DMS79 (cell line): Measurements from ENCODE around the gene TUBGCP6.

ENCODE experiments used
- DNase-seq: peaks from one replicate; lab custom pipeline; 2025; lab: John Stamatoyannopoulos, UW

Gene TUBGCP6

GRCh38 chr22:50194037-50194805 lies 50.6 kb downstream of the TUBGCP6 start:
- DNase-seq: no peak

DNA sequence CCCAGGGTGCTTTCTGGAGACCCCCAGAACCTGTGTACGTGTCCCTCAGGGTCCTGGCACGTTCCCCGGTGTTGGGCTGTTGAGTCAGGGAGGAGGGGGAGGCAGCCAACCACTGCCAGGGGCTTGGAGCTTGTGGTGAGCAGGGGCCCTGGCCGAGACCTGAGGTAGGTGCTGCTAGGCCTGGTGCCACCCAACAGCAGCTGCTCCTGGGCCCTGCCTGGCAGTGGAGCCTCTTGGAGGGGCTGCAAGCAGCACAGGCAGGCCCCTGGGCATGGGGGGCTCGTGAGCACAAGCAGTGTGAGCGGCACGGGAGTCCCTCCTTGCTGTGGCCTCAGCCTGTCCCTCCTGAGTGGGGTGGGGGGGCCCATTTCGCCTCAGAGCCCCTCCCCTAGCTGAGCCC lies 51.2 kb downstream of the TUBGCP6 start:
- no peak for DNase-seq

DNA sequence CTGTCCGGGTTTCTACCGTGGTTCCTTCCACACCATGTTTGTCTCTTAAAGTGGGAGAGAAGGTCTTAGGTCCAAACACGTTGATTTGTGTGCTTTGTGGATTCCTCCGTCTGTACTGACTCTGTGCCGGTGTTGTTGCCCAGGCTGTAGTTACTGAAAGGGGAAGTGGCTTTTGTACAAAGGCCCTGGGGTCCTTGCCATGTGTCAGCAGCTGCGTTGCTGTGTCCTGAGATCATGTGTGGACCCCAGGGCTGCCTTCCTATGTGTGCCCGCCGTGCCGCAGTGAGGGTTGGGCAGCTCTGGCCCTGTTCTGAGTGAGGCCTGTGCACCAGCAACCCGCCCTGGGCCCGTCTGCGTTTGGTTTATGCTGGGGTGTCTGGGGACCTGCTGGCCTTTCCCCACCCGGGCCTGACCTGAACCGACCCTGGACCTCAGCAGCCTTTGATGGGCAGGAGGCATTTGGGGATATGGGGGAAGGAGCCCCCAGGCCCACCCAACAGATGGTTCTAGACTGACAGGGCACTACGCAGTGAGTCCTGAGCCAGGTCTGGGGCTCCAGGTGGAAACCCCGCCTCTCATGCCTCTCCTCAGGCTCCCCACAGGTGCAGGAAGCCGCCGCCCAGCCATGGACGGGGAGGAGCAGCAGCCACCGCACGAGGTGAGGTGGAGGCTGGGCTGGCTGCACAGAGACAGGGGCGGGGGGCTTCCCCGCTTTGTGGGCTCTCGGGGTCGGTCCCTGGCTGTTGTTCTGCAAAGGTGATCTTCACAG lies 52.2 kb downstream of the TUBGCP6 start:
- DNase-seq: no peak

GRCh38 chr22:50190941-50191741 lies 53.7 kb downstream of the TUBGCP6 start:
- DNase-seq: no peak

GRCh38 chr22:50190182-50190940 lies 54.5 kb downstream of the TUBGCP6 start:
- peak; percentile 61 for DNase-seq

GRCh38 chr22:50189849-50190181 lies 55.0 kb downstream of the TUBGCP6 start:
- DNase-seq: no peak

DNA sequence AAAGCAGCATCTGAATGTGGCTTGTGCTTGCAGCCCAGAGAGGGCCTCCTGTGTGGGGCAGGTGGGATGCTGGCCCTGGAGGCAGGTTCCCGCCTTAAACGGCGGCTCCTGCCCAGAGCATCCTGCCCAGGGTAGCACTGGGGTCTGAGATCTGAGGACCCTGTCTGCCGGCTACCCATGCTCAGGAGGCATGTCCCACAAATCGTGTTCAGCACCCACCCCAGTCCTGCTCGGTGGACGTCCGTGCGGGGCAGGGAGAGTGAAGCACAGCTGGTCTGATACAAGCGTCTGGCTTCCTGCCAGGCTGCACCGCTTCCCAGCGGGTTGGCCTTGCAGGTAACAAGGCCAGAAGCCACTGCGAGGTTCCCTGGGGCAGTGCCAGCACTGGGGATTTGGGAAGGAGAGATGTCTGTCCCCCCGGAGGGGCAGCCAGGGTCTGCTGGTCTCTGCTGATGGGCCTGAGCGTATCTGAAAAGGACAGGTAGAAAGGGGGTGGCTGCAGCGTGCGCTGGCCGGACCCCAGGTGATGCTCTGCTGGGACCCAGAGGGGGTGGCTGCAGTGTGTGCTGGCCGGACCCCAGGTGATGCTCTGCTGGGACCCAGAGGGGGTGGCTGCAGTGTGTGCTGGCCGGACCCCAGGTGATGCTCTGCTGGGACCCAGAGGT lies 55.5 kb downstream of the TUBGCP6 start:
- no peak for DNase-seq

GRCh38 chr22:50188356-50188755 lies 56.5 kb downstream of the TUBGCP6 start:
- no peak for DNase-seq

- DNase-seq: no peak
Measured at GRCh38 chr22:50186761-50187523, 57.9 kb downstream of the TUBGCP6 start.

GRCh38 chr22:50186181-50186714 lies 58.6 kb downstream of the TUBGCP6 start:
- no peak for DNase-seq

DNA sequence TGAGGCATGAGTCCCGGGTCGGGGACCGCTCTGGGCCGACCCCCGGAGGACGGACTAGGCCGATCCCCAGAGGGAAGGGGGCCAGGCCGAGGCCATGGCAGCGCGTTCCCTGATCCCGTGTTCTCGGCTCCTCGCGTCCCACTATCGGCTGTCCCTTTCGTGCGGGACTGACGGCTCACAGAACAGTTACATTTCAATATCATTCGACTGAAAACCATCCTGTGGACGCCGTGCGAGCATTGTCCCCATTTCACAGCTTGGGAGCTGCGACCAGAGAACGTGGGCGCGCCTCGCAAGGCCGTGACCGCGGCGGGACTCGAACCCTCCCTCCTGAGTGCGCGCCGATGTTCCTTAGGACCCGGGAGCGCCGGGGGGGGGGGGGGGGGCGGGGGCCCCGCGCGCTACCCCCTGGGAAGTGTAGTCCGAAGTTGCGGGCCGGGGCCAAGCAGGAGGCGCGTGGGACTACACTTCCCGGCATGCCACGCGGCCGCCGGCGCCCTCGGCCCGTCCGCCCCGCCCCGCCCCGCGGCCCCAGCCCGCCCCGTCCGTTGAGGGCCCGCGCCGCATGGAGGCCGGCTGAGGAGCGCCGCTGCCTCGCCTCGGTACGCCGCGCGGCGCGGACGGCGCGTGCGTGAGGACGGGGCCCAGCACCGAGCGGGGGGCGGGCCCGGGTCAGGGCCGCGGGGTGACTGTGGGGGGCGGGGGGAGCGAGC lies 59.3 kb downstream of the TUBGCP6 start, which contains the start of gene TRABD:
TSS of gene TRABD (plus strand) at position 539 of the 713 bp plus-strand sequence. CDS start 7,148 bp downstream, outside the sequence.
- peak; percentile 34 for DNase-seq

DNA sequence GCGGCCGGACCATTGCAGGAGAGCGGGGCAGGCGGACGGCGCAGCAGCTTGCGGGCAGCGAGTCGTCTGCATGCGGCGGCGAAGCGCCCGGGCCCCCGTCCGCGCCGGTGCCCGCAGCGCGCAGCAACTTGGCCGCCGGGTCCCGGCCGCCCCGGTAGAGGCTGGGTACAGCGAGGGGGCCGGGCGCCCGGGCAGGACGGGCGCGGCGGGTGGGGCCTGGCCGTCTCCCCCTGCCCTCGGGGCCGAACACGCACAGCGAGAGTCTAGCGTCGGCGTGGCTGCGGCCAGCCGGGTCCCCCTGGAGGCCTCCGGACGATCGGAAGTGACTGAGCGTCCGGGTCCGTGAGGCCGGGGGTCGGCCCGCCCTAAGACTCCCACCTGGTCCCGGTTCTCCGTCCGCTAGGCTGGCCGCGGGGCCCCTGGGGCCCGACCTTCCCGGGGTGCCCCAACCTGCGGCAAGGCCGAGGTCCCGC lies 59.9 kb downstream of the TUBGCP6 start:
- no peak for DNase-seq

DNA sequence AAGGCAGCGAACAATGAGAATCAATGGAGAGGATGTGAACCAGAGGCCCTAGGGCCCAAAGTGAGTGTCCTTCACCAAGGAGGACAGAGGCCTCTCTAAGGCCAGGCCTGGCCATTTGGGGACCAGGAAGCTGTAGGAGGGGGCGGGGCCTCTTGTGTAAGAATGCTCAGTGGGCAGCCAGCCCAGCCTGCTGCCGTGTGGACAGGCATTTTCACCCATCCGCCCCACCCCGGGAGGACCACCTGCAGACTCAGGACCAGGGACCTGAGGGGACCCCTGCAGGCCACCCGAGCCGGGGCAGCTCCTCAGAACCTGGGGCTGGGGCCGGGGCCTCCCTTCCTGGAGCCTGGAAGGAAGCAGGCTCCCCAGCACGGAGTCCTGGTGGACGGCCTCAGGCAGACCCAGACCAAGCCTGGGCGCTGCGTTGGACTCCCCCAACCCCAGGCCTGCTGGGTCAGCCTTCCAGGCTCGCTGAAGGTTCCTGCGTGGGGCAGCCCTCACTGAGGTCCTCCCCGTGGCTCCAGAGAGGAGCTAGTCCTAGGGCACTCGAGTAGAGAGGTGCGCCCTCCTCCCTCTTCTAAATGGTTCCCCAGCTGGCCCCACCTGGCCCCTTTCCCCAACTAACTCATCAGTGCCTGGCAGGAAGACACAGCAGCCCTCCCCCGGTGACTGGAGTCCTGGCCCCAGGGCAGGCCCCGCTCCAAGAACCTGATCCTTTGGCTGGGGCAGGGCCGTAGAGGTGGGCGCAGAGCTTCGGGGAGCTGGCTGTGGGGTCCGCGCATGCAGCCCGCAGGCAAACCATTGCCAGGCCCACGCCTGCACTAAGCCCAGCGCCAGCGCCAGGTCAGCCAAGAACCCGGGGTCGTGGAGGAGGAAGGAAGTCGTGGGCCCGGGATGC lies 60.6 kb downstream of the TUBGCP6 start:
- DNase-seq: no peak

DNA sequence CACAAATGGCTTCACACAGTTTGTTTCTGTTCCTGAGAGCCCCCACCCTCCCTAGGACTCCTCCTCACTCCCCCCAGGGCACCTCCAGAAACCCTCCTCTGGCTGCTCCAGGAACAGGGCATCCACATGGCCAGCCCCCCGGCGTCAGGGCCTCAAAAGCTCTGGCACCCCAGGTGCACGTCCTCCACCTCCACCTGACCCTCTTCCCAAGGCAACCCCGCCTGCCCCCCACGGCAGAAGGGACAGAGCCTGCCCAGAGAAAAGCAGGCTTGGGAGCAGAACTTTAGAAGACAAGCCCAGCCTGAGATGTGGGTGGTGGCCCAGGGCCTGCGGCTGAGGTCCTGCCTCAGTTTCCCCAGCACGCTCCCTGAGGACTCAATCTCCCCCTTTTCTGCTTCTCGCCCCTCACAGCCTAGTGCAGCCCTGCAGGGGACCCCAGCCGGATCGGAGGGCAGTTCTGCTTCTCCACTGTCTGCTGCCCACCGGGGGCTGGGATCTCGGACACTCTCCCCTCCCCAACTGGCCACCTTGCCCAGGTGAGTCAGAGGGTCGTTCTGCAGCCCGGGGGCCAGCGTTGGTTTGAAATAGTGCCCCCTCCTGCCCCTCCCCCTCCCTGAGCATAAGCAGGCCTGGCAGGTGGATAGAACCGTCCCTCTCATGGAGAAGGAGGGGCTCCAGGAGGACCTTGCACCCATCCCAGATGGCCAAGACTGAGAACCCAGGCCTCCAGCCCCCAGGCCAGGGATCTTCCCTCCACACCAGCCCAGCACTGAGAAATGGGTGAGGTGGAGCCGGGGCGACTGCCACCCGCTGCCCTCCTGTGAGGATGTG lies 61.5 kb downstream of the TUBGCP6 start:
- no peak for DNase-seq

DNA sequence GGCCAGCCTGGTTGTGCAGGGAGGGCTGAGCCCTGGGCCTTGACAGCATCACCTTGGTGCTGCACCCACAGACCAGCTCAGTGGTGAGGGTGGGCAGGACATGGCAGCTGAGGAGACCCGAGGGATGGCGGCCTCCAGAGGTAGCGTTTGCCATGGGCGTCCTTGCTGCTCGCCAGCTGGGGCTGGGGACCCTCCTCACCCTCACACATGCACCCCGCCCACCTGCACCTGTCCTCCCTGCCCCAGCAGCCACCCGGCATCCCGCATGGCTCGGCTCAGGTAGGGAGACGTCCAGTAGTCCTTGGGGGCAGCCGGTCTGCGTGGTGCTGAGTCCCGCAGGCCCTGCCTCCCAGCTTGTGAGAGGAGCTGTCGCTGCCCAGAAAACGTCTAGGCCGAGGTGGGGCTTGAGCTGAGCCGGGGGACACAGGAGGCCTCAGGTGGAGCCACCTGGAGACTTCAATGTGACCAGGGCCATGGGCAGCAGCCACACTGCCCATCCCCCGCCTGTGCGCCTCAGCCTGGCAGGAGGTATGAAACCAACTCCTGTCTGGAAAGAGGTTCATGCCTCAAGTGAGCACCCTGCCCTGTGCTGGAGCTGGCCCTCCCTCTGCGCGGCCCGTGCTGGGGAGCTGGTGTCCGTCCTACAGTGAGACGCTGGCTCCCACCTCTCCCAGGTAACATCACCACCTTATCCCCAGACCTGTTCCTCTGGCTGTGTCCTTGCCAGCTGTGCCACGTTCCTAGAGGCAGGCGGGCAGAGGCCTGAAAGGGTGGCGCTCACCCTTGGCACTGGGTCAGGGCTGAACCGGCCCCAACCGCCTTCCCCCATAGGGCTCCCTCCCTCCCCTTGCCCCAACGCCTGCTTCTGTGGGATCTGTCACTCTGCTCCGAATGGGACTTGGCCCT lies 62.4 kb downstream of the TUBGCP6 start:
- no peak for DNase-seq
